Stimulated activated effector memory CD8-positive, alpha-beta T cell treated with anti-CD3 and anti-CD28 coated beads, Interleukin-12 subunit alpha, Interleukin-12 subunit beta, amount 100 ng/mL, for 72 hours (primary cell): ENCODE data around the gene SIPA1L3.
A peak's percentile ranks its signal among the peaks of the same experiment; 100 is the strongest.

ENCODE experiments used
- ATAC-seq: fragments of 150-1000 bp; cut with Tn5 transposase; 2 replicates; pipeline ENCODE4 v1.10.0; 2021
- DNase-seq, 2 donors: peaks; one replicate each; pipeline ENCODE4 v3.0.0; 2021 to 2022; ENCODE audit warnings: low spot score in 2 of 2
- H3K27ac Mint-ChIP-seq: one replicate; pipeline ENCODE4 v1.8.0; 2022; ENCODE audit warnings: mild to moderate bottlenecking, mixed read lengths
- H3K36me3 Mint-ChIP-seq: one replicate; pipeline ENCODE4 v1.8.0; 2022; ENCODE audit warnings: mild to moderate bottlenecking, mixed read lengths
- H3K4me1 Mint-ChIP-seq: one replicate; pipeline ENCODE4 v1.8.0; 2022; ENCODE audit warnings: mixed read lengths
- H3K4me3 Mint-ChIP-seq: one replicate; pipeline ENCODE4 v1.8.0; 2022; ENCODE audit warnings: mild to moderate bottlenecking, mixed read lengths
- H3K9me3 Mint-ChIP-seq: one replicate; pipeline ENCODE4 v1.8.0; 2022; ENCODE audit warnings: mixed read lengths

The SIPA1L3 gene

GRCh38 chr19:38168637-38169036 lies 261.6 kb downstream of the SIPA1L3 start:
- Mint-ChIP-seq H3K4me3 (no peak overlapping the region), H3K4me1 (no peaks in the 10 kb centered on the region), H3K9me3 (no peaks in the 10 kb centered on the region), H3K27ac (no peak overlapping the region), H3K36me3 (peaks cover 36% of the 10 kb centered on the region)
- ATAC-seq (no peak), DNase-seq (no peak)

- H3K4me1 Mint-ChIP-seq = no peaks in the 10 kb centered on the region
- no peaks in the 10 kb centered on the region for H3K9me3 Mint-ChIP-seq
- DNase-seq (no peak), ATAC-seq (no peak)
- H3K27ac Mint-ChIP-seq = no peak overlapping the region
- no peak overlapping the region for H3K4me3 Mint-ChIP-seq
- peaks cover 32% of the 10 kb centered on the region for H3K36me3 Mint-ChIP-seq
Observed at GRCh38 chr19:38170334-38170733, 263.3 kb downstream of the SIPA1L3 start.

- H3K36me3 Mint-ChIP-seq = peaks cover 20% of the 10 kb centered on the region
- no peaks in the 10 kb centered on the region for H3K4me1 Mint-ChIP-seq
- DNase-seq = no peak
- H3K27ac Mint-ChIP-seq = peak overlapping the region; percentile 83
- H3K4me3 Mint-ChIP-seq = no peak overlapping the region
- H3K9me3 Mint-ChIP-seq = no peaks in the 10 kb centered on the region
- ATAC-seq = no peak
Observed at GRCh38 chr19:38172001-38172400, 265.0 kb downstream of the SIPA1L3 start.

- Mint-ChIP-seq H3K4me1 (no peaks in the 10 kb centered on the region), H3K9me3 (no peaks in the 10 kb centered on the region), H3K4me3 (no peak overlapping the region), H3K27ac (no peak overlapping the region), H3K36me3 (peaks cover 6% of the 10 kb centered on the region)
- ATAC-seq (no peak), DNase-seq (no peak)
Observed at GRCh38 chr19:38173291-38174041, 266.5 kb downstream of the SIPA1L3 start.

- Mint-ChIP-seq H3K27ac (no peak overlapping the region), H3K36me3 (peaks cover 5% of the 10 kb centered on the region), H3K4me3 (no peak overlapping the region), H3K4me1 (no peaks in the 10 kb centered on the region), H3K9me3 (peaks cover 2% of the 10 kb centered on the region)
- DNase-seq (no peak), ATAC-seq (no peak)
Observed at GRCh38 chr19:38175422-38175821, 268.4 kb downstream of the SIPA1L3 start.

- Mint-ChIP-seq H3K4me1 (peaks cover 6% of the 10 kb centered on the region), H3K4me3 (no peak overlapping the region), H3K36me3 (peaks cover 11% of the 10 kb centered on the region), H3K9me3 (peaks cover 2% of the 10 kb centered on the region), H3K27ac (no peak overlapping the region)
- no peak for DNase-seq
- no peak for ATAC-seq
Observed at GRCh38 chr19:38180071-38180470, 273.1 kb downstream of the SIPA1L3 start.

GRCh38 chr19:38182536-38183210 lies 275.7 kb downstream of the SIPA1L3 start:
- H3K4me1 Mint-ChIP-seq = peaks cover 6% of the 10 kb centered on the region
- H3K27ac Mint-ChIP-seq = peak overlapping the region; percentile 45
- ATAC-seq = no peak
- H3K36me3 Mint-ChIP-seq = peaks cover 6% of the 10 kb centered on the region
- peaks cover 2% of the 10 kb centered on the region for H3K9me3 Mint-ChIP-seq
- no peak for DNase-seq
- H3K4me3 Mint-ChIP-seq = no peak overlapping the region

- no peak overlapping the region for H3K27ac Mint-ChIP-seq
- no peak for DNase-seq
Observed at GRCh38 chr19:38183251-38183897, 276.4 kb downstream of the SIPA1L3 start.

GRCh38 chr19:38184815-38185214 lies 277.8 kb downstream of the SIPA1L3 start:
- H3K4me1 Mint-ChIP-seq = peaks cover 7% of the 10 kb centered on the region
- no peak overlapping the region for H3K4me3 Mint-ChIP-seq
- H3K36me3 Mint-ChIP-seq = peaks cover 6% of the 10 kb centered on the region
- H3K9me3 Mint-ChIP-seq = no peaks in the 10 kb centered on the region
- DNase-seq = no peak
- ATAC-seq = no peak
- peak overlapping the region; percentile 12 for H3K27ac Mint-ChIP-seq

More at GRCh38 chr19:38183251-38183897, 276.4 kb downstream of the SIPA1L3 start:
- Mint-ChIP-seq H3K4me3 (no peak overlapping the region), H3K36me3 (peaks cover 6% of the 10 kb centered on the region), H3K9me3 (peaks cover 2% of the 10 kb centered on the region), H3K4me1 (peaks cover 6% of the 10 kb centered on the region)
- ATAC-seq = no peak

- peaks cover 13% of the 10 kb centered on the region for H3K4me1 Mint-ChIP-seq
- no peak overlapping the region for H3K27ac Mint-ChIP-seq
- ATAC-seq (no peak), DNase-seq (no peak)
- H3K36me3 Mint-ChIP-seq = peaks cover 6% of the 10 kb centered on the region
- no peaks in the 10 kb centered on the region for H3K9me3 Mint-ChIP-seq
- no peak overlapping the region for H3K4me3 Mint-ChIP-seq
Observed at GRCh38 chr19:38185562-38185961, 278.6 kb downstream of the SIPA1L3 start.

GRCh38 chr19:38190061-38190460 lies 283.1 kb downstream of the SIPA1L3 start:
- ATAC-seq = peak; percentile 57
- no peak overlapping the region for H3K27ac Mint-ChIP-seq
- H3K36me3 Mint-ChIP-seq = peaks cover under 1% of the 10 kb centered on the region

GRCh38 chr19:38190793-38191192 lies 283.8 kb downstream of the SIPA1L3 start:
- ATAC-seq (no peak), DNase-seq (no peak)
- Mint-ChIP-seq H3K4me1 (peaks cover 6% of the 10 kb centered on the region), H3K4me3 (no peak overlapping the region), H3K27ac (no peak overlapping the region), H3K36me3 (no peaks in the 10 kb centered on the region), H3K9me3 (no peaks in the 10 kb centered on the region)

More at GRCh38 chr19:38190061-38190460, 283.1 kb downstream of the SIPA1L3 start:
- Mint-ChIP-seq H3K4me3 (no peak overlapping the region), H3K4me1 (peaks cover 6% of the 10 kb centered on the region), H3K9me3 (no peaks in the 10 kb centered on the region)
- no peak for DNase-seq

GRCh38 chr19:38191747-38192146 lies 284.7 kb downstream of the SIPA1L3 start:
- H3K4me3 Mint-ChIP-seq = no peak overlapping the region
- H3K36me3 Mint-ChIP-seq = no peaks in the 10 kb centered on the region
- no peaks in the 10 kb centered on the region for H3K9me3 Mint-ChIP-seq
- DNase-seq (no peak), ATAC-seq (no peak)
- no peak overlapping the region for H3K27ac Mint-ChIP-seq
- peaks cover 6% of the 10 kb centered on the region for H3K4me1 Mint-ChIP-seq

GRCh38 chr19:38193445-38193844 lies 286.4 kb downstream of the SIPA1L3 start:
- Mint-ChIP-seq H3K4me3 (no peak overlapping the region), H3K4me1 (peaks cover 6% of the 10 kb centered on the region), H3K9me3 (no peaks in the 10 kb centered on the region), H3K36me3 (no peaks in the 10 kb centered on the region), H3K27ac (no peak overlapping the region)
- DNase-seq = no peak
- ATAC-seq = no peak

GRCh38 chr19:38194061-38194701 lies 287.2 kb downstream of the SIPA1L3 start:
- ATAC-seq = no peak
- Mint-ChIP-seq H3K4me3 (no peak overlapping the region), H3K4me1 (peaks cover 6% of the 10 kb centered on the region), H3K36me3 (no peaks in the 10 kb centered on the region), H3K27ac (no peak overlapping the region), H3K9me3 (no peaks in the 10 kb centered on the region)
- no peak for DNase-seq
